Gastrocnemius medialis (tissue), 4 donors: ENCODE measurements around the gene TEKTIP1. TPM values are rescaled to one million over a fixed set of nuclear protein-coding genes. Genes with fewer than 3 reads are reported as not detected.

Experiments
- ATAC-seq, 2 donors: fragments of 150-250 bp; one replicate each; pipeline ENCODE4 v1.9.1; 2016
- DNase-seq, 2 donors: peaks; one replicate each; pipeline ENCODE4 v3.0.0-alpha.2; 2019
- H3K27ac ChIP-seq, 4 donors: fragments of 200-600 bp; sonication (generic); 1 replicate in 1 of 4; 2 replicates in 3 of 4; pipeline ENCODE4 v1.5.1; 2016 to 2018; ENCODE audit warnings: mild to moderate bottlenecking in 2 of 4, moderate library complexity in 1 of 4
- H3K27me3 ChIP-seq, 3 donors: fragments of 200-600 bp; sonication (generic) in 2 of 3; 1 replicate in 1 of 3; 2 replicates in 2 of 3; pipeline versions ENCODE4 v1.5.1 to v1.6.0; 2016 to 2019; ENCODE audit warnings: mild to moderate bottlenecking in 1 of 3, moderate library complexity in 1 of 3
- H3K36me3 ChIP-seq, 2 donors: fragments of 200-600 bp; sonication (generic) in 1 of 2; one replicate each; pipeline ENCODE4 v1.5.1; 2017 to 2018
- H3K4me1 ChIP-seq, 2 donors: fragments of 200-600 bp; sonication (generic) in 1 of 2; one replicate each; pipeline ENCODE4 v1.5.1; 2016 to 2017; ENCODE audit warnings: mild to moderate bottlenecking in 2 of 2
- H3K4me3 ChIP-seq, 4 donors: fragments of 200-600 bp; sonication (generic) in 3 of 4; 1 replicate in 1 of 4; 2 replicates in 3 of 4; pipeline ENCODE4 v1.5.1; 2016 to 2019; ENCODE audit warnings: mild to moderate bottlenecking in 2 of 4
- H3K9me3 ChIP-seq, 3 donors: fragments of 200-600 bp; sonication (generic) in 2 of 3; 1 replicate in 1 of 3; 2 replicates in 2 of 3; pipeline ENCODE4 v1.5.1; 2016 to 2019
- POLR2A ChIP-seq, 2 donors: fragments of 450-650 bp; IDR thresholded peaks; one replicate each; pipeline ENCODE4 v1.6.1; 2017; ENCODE audit warnings: antibody characterized with exemption in 2 of 2, mild to moderate bottlenecking in 2 of 2, moderate library complexity in 2 of 2
- in situ Hi-C, 4 donors: fragments of 200-750 bp; cut with MboI; loops; one replicate each; pipeline versions ENCODE4 v1.15.0 to v1.8.0; 2017; ENCODE audit warnings: low sequenced_read_pairs in 4 of 4
- intact Hi-C: fragments of 100-400 bp; cut with DNase I; formaldehyde crosslinking; loops from one replicate; pipeline ENCODE4 v1.15.1; 2023; ENCODE audit warnings: low total_unique reads
- total RNA-seq, 4 donors: library from RNA; depleted of rRNA; stranded (reverse); fragments of >200 nt; gene quantifications; one replicate each; pipeline versions ENCODE4 v1.1.0 to v1.2.3, GENCODE V29; 2016
- TF ChIP-seq, protein P1 (sequence below), 5 experiments: fragments of 450-650 bp in 3 of 5; fragments of 200-600 bp in 2 of 5; sonication (generic) in 2 of 5; IDR thresholded peaks in 4 of 5; conservative IDR thresholded peaks in 1 of 5; 1 replicate in 4 of 5; 2 replicates in 1 of 5; pipeline ENCODE4 v1.5.1; 2016 to 2019; ENCODE audit warnings: antibody characterized with exemption in 5 of 5, mild to moderate bottlenecking in 3 of 5, moderate library complexity in 3 of 5

The TEKTIP1 gene
- total RNA-seq, 4 donors from 2014 or later, result not detected

DNA sequence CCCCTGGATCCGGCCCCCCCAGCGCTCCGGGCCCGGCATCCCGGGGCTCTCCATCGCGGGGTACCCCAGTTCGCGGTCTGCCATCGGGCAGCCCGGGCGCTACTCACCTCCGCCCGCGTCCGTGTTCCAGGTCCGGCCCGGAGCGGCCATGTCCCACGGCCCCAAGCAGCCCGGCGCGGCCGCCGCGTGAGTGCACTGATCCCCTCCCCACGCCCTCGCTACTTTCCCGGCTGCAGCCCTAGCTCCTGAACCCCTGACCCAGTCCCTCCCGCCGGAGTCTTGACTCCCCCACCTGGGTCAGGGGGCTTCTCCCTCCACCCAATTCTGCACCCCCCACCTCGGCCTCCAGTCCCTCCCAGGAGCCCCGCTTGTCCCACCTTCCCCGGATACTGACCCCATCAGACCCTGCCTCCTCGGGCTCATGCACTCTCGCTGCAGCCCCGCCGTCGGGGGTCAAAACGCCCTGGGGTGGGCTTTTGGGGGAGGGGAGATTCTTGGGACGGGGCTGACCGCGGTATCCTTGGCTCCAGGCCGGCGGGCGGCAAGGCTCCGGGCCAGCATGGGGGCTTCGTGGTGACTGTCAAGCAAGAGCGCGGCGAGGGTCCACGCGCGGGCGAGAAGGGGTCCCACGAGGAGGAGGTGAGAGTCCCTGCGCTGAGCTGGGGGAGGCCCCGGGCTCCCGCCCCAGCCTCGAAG, 34.3 kb downstream of the TEKTIP1 start:
- H3K4me1 ChIP-seq, result peaks cover 16 to 24% of the 10 kb centered on the region in 2 donors

DNA sequence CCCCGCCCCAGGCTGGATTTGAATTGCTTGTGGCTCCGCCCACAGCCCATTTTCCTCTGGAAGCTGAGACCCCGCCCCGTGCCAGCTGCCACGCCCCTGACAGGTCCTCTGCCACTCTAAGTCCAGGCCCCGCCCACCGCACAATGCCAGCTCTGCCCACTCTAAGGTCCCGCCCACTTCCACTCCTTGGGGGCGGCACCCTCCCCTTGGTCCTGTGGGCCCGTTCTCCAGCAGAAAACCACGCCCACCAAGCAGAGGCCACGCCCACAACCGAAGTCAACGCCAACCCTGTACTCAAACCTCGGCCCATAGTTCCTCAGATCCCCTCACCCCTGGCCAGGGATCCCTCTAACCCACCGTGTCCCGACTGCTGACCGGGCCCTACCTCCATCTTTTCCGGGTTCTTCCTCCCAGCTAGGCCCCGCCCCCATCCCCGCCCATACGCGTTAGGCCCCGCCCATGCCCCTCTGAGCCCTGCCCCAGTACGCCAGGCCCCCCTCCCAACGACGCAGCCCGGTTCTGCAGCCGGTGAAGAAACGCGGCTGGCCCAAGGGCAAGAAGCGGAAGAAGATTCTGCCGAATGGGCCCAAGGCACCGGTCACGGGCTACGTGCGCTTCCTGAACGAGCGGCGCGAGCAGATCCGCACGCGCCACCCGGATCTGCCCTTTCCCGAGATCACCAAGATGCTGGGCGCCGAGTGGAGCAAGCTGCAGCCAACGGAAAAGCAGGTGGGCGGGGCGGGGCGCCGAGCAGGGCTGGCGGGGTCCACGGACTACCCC, 35.1 kb downstream of the TEKTIP1 start:
- in situ Hi-C loops, result no loop called here
- intact Hi-C loops, result loop anchor here (2.0 kb wide), 2 partner anchors 53 to 67 kb away; partner anchors contain the start of genes CACTIN and FZR1
- ATAC-seq, result peak; percentile 31 to 56
- DNase-seq, result peak; percentile 76 to 93
- no peaks in the 10 kb centered on the region for H3K27me3 ChIP-seq
- peak overlapping the region in 1 of 4 donors; percentile 90 for H3K27ac ChIP-seq
- peak overlapping the region; percentile 84 to 97 (median 88) for H3K4me3 ChIP-seq
- TF ChIP-seq POLR2A (IDR thresholded peaks at IDR 0.05), result no peak
- TF ChIP-seq, protein P1, sequence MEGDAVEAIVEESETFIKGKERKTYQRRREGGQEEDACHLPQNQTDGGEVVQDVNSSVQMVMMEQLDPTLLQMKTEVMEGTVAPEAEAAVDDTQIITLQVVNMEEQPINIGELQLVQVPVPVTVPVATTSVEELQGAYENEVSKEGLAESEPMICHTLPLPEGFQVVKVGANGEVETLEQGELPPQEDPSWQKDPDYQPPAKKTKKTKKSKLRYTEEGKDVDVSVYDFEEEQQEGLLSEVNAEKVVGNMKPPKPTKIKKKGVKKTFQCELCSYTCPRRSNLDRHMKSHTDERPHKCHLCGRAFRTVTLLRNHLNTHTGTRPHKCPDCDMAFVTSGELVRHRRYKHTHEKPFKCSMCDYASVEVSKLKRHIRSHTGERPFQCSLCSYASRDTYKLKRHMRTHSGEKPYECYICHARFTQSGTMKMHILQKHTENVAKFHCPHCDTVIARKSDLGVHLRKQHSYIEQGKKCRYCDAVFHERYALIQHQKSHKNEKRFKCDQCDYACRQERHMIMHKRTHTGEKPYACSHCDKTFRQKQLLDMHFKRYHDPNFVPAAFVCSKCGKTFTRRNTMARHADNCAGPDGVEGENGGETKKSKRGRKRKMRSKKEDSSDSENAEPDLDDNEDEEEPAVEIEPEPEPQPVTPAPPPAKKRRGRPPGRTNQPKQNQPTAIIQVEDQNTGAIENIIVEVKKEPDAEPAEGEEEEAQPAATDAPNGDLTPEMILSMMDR (IDR thresholded peaks at IDR 0.05 in 4 of 5, conservative IDR thresholded peaks at IDR 0.05 in 1 of 5), result no peak
- no peaks in the 10 kb centered on the region for H3K36me3 ChIP-seq
- no peaks in the 10 kb centered on the region for H3K9me3 ChIP-seq
- peaks cover 16 to 24% of the 10 kb centered on the region in 2 donors for H3K4me1 ChIP-seq

More for the DNA sequence above, 34.3 kb downstream of the TEKTIP1 start:
- TF ChIP-seq, protein P1 (IDR thresholded peaks at IDR 0.05 in 4 of 5, conservative IDR thresholded peaks at IDR 0.05 in 1 of 5), result no peak
- TF ChIP-seq POLR2A (IDR thresholded peaks at IDR 0.05), result no peak
- no peaks in the 10 kb centered on the region for H3K36me3 ChIP-seq
- no peak for DNase-seq
- in situ Hi-C loops (no loop called here), intact Hi-C loops (loop anchor here (2.0 kb wide), 2 partner anchors 53 to 67 kb away; partner anchors contain the start of genes CACTIN and FZR1)
- no peaks in the 10 kb centered on the region for H3K9me3 ChIP-seq
- peak overlapping the region; percentile 84 to 97 (median 88) for H3K4me3 ChIP-seq
- peak; percentile 18 to 21 for ATAC-seq
- peak overlapping the region; percentile 78 to 90 (median 84) for H3K27ac ChIP-seq
- no peaks in the 10 kb centered on the region for H3K27me3 ChIP-seq

DNA sequence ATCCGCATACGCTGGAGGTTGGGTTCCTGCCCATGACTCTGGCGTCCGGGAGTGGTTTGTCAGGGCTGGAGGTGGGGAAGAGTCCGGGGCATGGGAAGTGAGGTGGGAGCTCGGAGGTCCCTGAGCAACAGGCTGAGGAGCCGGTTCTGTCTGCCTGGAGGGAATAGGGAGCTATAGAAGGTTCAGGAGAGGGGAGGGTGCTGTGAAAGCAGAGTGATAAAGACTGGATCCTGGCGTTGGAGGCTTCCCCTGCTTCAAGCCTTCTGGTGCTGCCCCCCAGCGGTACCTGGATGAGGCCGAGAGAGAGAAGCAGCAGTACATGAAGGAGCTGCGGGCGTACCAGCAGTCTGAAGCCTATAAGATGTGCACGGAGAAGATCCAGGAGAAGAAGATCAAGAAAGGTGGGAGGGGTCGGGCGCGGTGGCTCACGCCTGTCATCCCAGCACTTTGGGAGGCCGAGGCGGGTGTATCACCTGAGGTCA, 36.3 kb downstream of the TEKTIP1 start:
- Histone ChIP-seq H3K27ac (no peak overlapping the region), H3K9me3 (no peaks in the 10 kb centered on the region), H3K4me3 (no peak overlapping the region), H3K36me3 (no peaks in the 10 kb centered on the region), H3K4me1 (peaks cover 16 to 24% of the 10 kb centered on the region in 2 donors), H3K27me3 (no peaks in the 10 kb centered on the region)
- in situ Hi-C loops (no loop called here), intact Hi-C loops (no loop called here)
- no peak for TF ChIP-seq POLR2A (IDR thresholded peaks at IDR 0.05)
- TF ChIP-seq, protein P1 (IDR thresholded peaks at IDR 0.05 in 4 of 5, conservative IDR thresholded peaks at IDR 0.05 in 1 of 5), result no peak
- ATAC-seq (no peak), DNase-seq (no peak)

DNA sequence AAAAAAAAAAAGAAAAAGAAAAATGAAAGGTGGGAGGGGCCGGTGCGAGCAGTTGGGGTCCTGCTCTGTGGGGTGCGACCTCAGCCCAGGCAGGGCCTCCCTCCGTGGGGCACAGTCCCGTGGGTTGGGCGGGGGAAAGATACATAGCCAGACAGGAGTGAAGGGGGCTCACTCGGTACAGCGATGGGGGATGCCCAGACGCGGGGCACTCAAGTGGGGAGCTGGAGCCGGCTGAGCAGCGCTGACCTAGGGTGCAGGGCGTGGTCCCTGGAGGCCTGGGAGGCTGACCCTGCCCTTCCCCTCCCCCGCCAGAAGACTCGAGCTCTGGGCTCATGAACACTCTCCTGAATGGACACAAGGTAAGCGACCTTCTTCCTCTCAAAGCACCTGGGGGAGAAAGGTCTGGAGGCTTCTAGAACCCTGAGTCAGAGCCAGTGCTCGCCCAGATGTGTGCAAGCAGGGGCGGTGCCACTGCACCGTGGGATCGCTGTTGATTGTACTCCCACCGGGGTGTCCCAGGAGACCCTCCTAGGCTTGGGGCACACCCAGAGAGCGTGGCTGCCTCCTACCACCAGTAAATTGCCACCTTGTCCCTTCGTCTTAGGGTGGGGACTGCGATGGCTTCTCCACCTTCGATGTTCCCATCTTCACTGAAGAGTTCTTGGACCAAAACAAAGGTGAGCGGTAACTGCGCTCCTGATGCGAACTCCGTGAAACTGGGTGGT, 37.1 kb downstream of the TEKTIP1 start:
- no peaks in the 10 kb centered on the region for H3K9me3 ChIP-seq
- DNase-seq (no peak), ATAC-seq (no peak)
- H3K4me1 ChIP-seq, result peaks cover 16 to 24% of the 10 kb centered on the region in 2 donors
- in situ Hi-C loops (no loop called here), intact Hi-C loops (no loop called here)
- TF ChIP-seq POLR2A (IDR thresholded peaks at IDR 0.05), result no peak
- TF ChIP-seq, protein P1 (IDR thresholded peaks at IDR 0.05 in 4 of 5, conservative IDR thresholded peaks at IDR 0.05 in 1 of 5), result no peak
- H3K4me3 ChIP-seq, result peak overlapping the region in 2 of 4 donors; percentile 18 to 43
- no peak overlapping the region for H3K27ac ChIP-seq
- H3K36me3 ChIP-seq, result no peaks in the 10 kb centered on the region
- H3K27me3 ChIP-seq, result no peaks in the 10 kb centered on the region
